Brain pericyte (primary cell): Measurements from ENCODE around the gene LAMTOR3.

Experiments
- DNase-seq: peaks from one replicate; pipeline ENCODE4 v3.0.0-alpha.2; 2012; ENCODE audit warnings: low read depth, low spot score

Gene LAMTOR3

GRCh38 chr4:99894161-99894997 is at the start of gene LAMTOR3:
Gene LAMTOR3 (minus strand): TSS chr4:99894427. CDS start chr4:99893963, 464 bp downstream.
- peak; percentile 63 for DNase-seq

DNA sequence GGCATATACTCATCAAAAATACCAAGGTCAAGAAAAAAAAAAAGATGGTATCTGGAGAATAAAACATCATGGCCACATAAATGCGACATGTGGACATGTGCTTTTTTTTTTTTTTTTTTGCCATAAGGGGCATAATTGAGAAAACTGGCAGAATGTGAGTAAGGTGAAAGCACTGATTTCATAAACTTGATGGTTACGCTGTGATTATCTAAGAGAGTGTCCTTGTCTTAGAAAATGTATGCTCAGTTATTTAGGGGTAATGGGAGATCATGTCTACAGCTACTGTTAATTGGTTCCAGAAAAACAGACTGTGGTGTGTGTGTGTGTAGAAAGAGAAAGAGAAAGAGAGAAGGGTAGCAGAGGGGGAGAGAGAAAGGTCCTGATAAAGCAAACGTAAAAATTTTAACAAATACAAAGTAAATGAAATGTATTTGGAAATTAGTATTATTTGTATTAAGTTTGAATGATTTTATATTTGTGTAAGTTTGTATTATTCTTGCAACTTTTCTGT is 44.1 kb upstream of the LAMTOR3 start:
- no peak for DNase-seq

GRCh38 chr4:99934891-99935290 is 40.7 kb upstream of the LAMTOR3 start:
- DNase-seq: no peak

DNA sequence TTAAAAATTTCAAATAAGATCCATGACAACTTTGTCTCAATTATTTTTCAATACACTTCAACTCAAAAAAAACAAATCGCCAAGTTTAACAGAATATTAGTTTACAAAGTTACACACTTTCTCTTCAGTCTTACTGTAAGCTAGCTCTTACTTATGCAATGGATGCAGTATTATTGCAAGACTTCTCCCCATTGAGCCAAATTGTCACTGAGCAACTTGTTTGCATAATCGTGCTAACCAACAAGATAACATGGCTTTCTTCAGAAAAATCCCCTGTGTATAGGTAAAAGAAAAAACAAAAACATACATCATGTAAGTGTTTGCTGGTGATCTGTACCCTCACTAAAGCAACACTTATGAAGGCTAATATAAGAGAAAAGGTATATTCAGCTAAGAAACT is 33.3 kb upstream of the LAMTOR3 start:
- DNase-seq: no peak

GRCh38 chr4:99921174-99921573 is 26.9 kb upstream of the LAMTOR3 start:
- no peak for DNase-seq

DNA sequence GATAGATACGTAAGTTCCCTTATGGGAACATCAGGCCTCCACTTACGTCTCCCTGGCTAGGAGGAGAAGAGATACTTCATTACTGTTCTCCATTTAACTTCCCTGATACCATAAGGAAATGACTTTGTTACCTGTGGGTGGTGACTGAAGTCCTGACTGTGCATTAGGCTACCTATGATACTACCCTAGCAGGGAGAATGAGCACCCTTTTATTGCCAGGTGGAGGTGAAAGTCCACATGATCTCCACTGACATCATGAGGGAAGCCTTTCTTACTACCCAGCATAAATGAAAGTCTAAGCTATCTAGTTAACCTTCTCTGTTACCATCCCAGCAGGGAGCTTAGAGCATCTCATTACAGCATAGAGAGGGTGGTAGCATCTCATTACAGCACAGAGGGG is 24.4 kb upstream of the LAMTOR3 start:
- DNase-seq: no peak

DNA sequence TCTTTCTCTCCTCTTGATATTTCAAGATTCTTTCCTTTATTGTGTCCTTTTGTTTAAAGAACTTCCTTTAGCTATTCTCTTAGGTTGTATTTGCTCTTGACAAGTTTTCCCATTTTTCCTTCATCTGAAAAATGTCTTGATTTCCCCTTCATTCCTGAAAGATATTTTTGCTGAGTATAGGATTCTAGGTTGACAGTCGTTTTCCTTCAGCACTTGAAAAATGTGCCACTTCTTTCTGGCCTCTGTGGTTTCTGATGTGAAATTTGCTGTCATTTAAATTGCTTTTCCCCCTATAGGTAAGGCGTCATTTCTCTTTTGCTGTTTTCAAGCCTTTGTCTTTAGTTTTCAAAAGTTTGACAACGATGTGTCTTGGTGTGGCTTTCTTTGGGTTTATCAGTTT is 23.3 kb upstream of the LAMTOR3 start:
- DNase-seq: no peak

GRCh38 chr4:99915449-99915848 is 21.2 kb upstream of the LAMTOR3 start:
- DNase-seq: no peak

DNA sequence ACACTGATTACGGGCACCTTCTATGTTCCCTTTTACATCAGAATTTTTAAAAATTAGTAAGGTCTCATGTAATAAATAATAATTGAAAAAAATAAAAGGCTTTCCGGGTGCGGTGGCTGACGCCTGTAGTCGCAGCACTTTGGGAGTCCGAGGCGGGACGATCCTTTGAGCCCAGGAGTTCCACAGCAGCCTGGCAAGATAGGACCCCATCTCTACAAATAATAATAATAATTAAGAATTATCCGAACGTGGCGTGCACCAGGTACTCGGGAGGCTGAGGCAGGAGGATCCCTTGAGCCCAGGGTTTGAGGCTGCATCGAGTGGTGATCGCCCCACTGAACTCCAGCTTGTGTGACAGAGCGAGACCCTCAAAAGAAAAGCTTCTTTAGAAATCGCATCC is 771 bp upstream of the LAMTOR3 start:
- no peak for DNase-seq

GRCh38 chr4:99893839-99894160 is 427 bp downstream of the LAMTOR3 start:
- DNase-seq: no peak

GRCh38 chr4:99893029-99893428 is 1.2 kb downstream of the LAMTOR3 start:
- no peak for DNase-seq

GRCh38 chr4:99891351-99891750 is 2.9 kb downstream of the LAMTOR3 start:
- no peak for DNase-seq

- no peak for DNase-seq
Observed at GRCh38 chr4:99887837-99888236, 6.4 kb downstream of the LAMTOR3 start.

DNA sequence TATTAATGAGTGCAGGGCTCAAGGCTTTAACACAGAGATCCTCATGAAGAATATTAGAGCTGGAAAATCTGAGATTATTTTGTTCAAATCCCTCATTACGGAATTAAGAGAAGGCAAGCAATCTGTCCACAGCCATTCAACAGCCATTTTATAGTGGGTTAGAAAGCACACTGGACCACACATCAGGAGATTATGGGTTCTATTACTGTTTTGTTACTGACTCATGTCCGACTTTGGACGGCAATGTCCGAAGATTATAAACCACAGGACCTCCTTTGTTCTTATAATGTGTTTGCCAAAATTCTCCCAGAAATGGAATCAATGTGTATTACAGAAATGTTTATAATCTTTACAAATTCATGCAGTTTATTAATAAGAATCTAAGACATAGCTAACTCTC is 8.1 kb downstream of the LAMTOR3 start:
- no peak for DNase-seq

- DNase-seq: no peak
Observed at GRCh38 chr4:99885687-99886086, 8.5 kb downstream of the LAMTOR3 start.

GRCh38 chr4:99885063-99885664 is 9.1 kb downstream of the LAMTOR3 start:
- no peak for DNase-seq

GRCh38 chr4:99879458-99879857 is 14.8 kb downstream of the LAMTOR3 start:
- no peak for DNase-seq

DNA sequence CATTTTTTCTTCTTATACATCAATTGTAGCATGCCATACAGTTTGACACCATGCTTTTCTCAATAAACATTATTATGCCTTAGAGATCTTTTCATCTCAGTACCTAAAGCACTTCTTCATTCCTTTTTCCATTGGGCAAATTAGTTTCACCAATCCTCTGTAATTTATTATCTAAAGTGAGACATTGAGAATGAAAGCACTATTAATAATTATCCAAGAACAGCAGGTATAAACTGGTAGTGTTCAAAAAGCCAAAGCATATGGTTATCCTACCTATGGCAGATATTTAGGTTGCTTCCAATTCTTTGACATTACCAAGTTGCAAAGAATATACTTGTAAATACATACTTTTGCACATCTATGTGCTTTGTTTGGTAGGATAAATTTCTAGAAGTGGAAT is 15.6 kb downstream of the LAMTOR3 start:
- DNase-seq: no peak

DNA sequence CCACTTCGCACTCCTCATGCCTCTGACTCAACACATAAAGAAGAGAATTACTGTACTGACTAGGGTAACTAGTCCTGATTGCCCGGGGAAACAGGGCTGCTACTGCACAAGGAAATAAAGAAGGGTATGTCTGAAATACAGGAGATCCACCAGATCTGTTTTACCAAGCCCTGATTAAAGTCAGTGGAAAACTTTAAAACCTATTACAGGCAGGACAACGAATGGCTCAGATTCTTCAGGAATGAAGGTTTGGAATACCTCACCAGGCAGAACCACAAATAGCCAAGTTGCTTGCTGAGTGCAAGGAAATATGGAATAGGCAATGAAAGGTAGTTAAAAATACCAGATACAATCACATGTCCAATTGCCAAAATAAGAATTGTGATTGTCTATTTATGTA is 17.3 kb downstream of the LAMTOR3 start:
- no peak for DNase-seq

GRCh38 chr4:99875071-99875470 is 19.2 kb downstream of the LAMTOR3 start:
- no peak for DNase-seq

- DNase-seq: no peak
Observed at GRCh38 chr4:99872570-99872969, 21.7 kb downstream of the LAMTOR3 start.

- DNase-seq: no peak
Observed at GRCh38 chr4:99868126-99868596, 26.1 kb downstream of the LAMTOR3 start.

GRCh38 chr4:99863804-99864203 is 30.4 kb downstream of the LAMTOR3 start:
- DNase-seq: no peak
